Psoas muscle (tissue), 8 donors: ENCODE measurements around the gene TRNP1. TPM values are rescaled to one million over a fixed set of nuclear protein-coding genes. Genes with fewer than 3 reads are reported as not detected.

ENCODE experiments used
- ATAC-seq, 4 donors: fragments of 200-7000 bp; cut with Tn5 transposase; one replicate each; pipeline ENCODE4 v1.9.1; 2020; ENCODE audit warnings: moderate library complexity in 3 of 4, mild to moderate bottlenecking in 2 of 4
- DNase-seq, 2 donors: peaks; one replicate each; pipeline ENCODE4 v3.0.0-alpha.2; 2020
- H3K27ac ChIP-seq: fragments of 200-600 bp; one replicate; pipeline ENCODE4 v1.8.0; 2022
- H3K27me3 ChIP-seq, 3 donors: fragments of 200-600 bp in 1 of 3; one replicate each; pipeline versions ENCODE4 v1.6.1 to v1.8.0; 2013 to 2022; ENCODE audit warnings: low read length in 2 of 3, mild to moderate bottlenecking in 2 of 3, moderate library complexity in 1 of 3; ENCODE audit not compliant: insufficient read depth in 3 of 3
- H3K36me3 ChIP-seq, 2 donors: fragments of 200-600 bp in 1 of 2; one replicate each; pipeline versions ENCODE4 v1.6.1 to v1.8.0; 2013 to 2022; ENCODE audit warnings: low read depth in 1 of 2, mild to moderate bottlenecking in 1 of 2, moderate library complexity in 1 of 2; ENCODE audit not compliant: insufficient read depth in 1 of 2
- H3K4me1 ChIP-seq: fragments of 200-600 bp; one replicate; pipeline ENCODE4 v1.8.0; 2022
- H3K4me3 ChIP-seq: fragments of 200-600 bp; one replicate; pipeline ENCODE4 v1.8.0; 2022; ENCODE audit warnings: mild to moderate bottlenecking
- H3K9me3 ChIP-seq: fragments of 200-600 bp; one replicate; pipeline ENCODE4 v1.8.0; 2022
- WGBS, 3 donors: extraction: QIAGEN DNeasy Blood & Tissue Kit; methylation state at CpG; one replicate each; pipeline versions ENCODE4 v1.1.6 to v1.1.7; 2013; 5-methylcytosine and 5-hydroxymethylcytosine counted together
- intact Hi-C, 2 donors: fragments of 100-400 bp; cut with DNase I; formaldehyde crosslinking; loops; one replicate each; pipeline versions ENCODE4 v1.11.0 to v1.14.2; 2022
- polyA plus RNA-seq, 3 donors: library from polyadenylated mRNA; stranded (reverse); fragments of 200-250 nt; gene quantifications; one replicate each; pipeline ENCODE4 v1.2.3, GENCODE V29; 2013
- total RNA-seq, 4 donors: library from RNA; stranded (reverse); fragmentation: NEBNext Ultra II Directional in 2 of 4; extraction: Animal tissue kit (Norgen Biotek cat#: 25700) in 2 of 4; gene quantifications; one replicate each; pipeline versions ENCODE4 v1.2.1 to v1.2.4, GENCODE V29; 2021 to 2023
- TF ChIP-seq, protein P1 (sequence below): fragments of 200-600 bp; IDR thresholded peaks from one replicate; pipeline ENCODE4 v1.8.0; 2022; ENCODE audit warnings: antibody characterized with exemption
- donor health status: healthy with polysubstance abuse.
- donor health status: DM: no; HTN: no; CAD: no; lungs with moderate emphysema.
- donor health status: Bipolar disorder and iron deficiency.
- donor health status: healthy.
- donor health status: DM: yes; HTN: yes; CAD: no.
- donor health status: DM: no; HTN: no; CAD: no.
- donor health status: DM: no; HTN: no; CAD: no.
- donor health status: DM: yes; HTN: yes; CAD: no.

TRNP1 gene
- total and polyA plus RNA-seq, 7 donors: 0.84 to 3.8 (median 1.6) TPM

DNA sequence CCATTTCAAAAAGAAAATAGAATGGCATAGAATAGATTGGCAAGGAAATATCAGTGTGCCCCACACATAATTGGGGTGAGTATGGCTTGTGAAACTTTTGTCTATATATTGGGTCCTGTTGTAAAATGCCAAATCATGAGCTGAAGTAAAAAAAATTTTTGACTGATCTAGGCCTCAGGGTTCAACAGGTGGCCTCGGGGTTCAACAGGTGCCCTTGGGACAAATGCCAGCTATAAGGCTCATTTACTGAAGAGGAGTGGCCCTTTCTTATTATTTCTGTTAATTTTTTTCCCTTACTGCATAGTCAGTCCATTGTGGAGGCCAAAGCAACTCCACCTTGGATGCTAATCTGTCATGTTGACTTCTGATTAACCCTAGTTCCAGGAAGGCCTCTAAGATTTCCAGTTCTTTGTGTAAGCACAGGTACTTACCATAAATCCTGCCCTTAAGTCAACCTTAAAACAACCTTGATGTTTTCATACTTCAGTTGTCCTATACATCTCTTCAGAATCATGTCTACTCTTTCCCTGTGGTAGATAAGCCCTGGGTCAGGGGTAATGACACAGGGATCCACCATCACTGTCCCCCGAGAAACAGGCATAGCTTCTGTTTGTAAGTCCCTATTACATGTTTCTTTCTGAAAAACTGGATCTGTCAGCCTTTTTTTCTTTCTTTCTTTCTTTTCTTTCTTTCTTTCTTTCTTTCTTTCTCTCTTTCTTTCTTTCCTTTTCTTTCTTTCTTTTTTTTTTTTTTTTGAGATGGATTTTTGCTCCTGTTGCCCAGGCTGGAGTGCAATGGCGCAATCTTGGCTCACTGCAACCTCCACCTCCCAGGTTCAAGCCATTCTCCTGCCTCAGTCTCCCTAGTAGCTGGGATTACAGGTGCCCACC is 16.6 kb upstream of the TRNP1 start:
- no peak overlapping the region for H3K4me3 ChIP-seq
- TF ChIP-seq, protein P1, sequence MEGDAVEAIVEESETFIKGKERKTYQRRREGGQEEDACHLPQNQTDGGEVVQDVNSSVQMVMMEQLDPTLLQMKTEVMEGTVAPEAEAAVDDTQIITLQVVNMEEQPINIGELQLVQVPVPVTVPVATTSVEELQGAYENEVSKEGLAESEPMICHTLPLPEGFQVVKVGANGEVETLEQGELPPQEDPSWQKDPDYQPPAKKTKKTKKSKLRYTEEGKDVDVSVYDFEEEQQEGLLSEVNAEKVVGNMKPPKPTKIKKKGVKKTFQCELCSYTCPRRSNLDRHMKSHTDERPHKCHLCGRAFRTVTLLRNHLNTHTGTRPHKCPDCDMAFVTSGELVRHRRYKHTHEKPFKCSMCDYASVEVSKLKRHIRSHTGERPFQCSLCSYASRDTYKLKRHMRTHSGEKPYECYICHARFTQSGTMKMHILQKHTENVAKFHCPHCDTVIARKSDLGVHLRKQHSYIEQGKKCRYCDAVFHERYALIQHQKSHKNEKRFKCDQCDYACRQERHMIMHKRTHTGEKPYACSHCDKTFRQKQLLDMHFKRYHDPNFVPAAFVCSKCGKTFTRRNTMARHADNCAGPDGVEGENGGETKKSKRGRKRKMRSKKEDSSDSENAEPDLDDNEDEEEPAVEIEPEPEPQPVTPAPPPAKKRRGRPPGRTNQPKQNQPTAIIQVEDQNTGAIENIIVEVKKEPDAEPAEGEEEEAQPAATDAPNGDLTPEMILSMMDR: no peak
- H3K36me3 ChIP-seq: no peaks in the 10 kb centered on the region
- no peak for DNase-seq
- WGBS, 3 donors: 71 to 84% (median 77%) methylated on average over 3 of the region's 3 CpGs
- no peak overlapping the region for H3K27ac ChIP-seq
- intact Hi-C loops: no loop called here
- no peak for ATAC-seq
- peaks cover 0 to 3% (median 0%) of the 10 kb centered on the region in 3 donors for H3K27me3 ChIP-seq
- H3K4me1 ChIP-seq: no peaks in the 10 kb centered on the region
- H3K9me3 ChIP-seq: no peaks in the 10 kb centered on the region

DNA sequence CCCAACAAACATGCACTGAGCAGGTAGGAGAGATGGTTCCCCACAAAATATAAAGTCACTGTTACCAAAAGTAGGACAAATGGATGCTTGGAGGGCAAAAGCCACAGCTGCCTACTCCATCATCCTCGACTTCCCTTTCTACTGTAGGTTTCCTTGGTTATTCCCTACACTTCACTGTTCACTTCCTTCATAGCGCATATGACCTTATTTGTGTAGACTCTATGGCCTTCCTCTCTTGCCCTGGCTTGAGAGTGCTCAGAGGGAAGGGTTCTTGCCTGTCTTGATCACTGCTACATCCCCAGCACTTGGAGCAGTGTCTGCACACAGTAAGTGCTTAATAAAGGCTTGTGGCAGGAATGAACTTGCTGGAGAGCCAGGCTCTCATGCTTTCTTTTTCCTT is 14.6 kb upstream of the TRNP1 start:
- no peaks in the 10 kb centered on the region for H3K9me3 ChIP-seq
- no peak for DNase-seq
- no peak overlapping the region for H3K4me3 ChIP-seq
- TF ChIP-seq, protein P1: no peak
- H3K4me1 ChIP-seq: no peaks in the 10 kb centered on the region
- H3K27ac ChIP-seq: no peak overlapping the region
- 49 to 60% (median 56%) methylated on average over 2 of the region's 2 CpGs for WGBS, 3 donors
- intact Hi-C loops: no loop called here
- no peaks in the 10 kb centered on the region for H3K36me3 ChIP-seq
- H3K27me3 ChIP-seq: peaks cover 0 to 3% (median 0%) of the 10 kb centered on the region in 3 donors
- no peak for ATAC-seq

DNA sequence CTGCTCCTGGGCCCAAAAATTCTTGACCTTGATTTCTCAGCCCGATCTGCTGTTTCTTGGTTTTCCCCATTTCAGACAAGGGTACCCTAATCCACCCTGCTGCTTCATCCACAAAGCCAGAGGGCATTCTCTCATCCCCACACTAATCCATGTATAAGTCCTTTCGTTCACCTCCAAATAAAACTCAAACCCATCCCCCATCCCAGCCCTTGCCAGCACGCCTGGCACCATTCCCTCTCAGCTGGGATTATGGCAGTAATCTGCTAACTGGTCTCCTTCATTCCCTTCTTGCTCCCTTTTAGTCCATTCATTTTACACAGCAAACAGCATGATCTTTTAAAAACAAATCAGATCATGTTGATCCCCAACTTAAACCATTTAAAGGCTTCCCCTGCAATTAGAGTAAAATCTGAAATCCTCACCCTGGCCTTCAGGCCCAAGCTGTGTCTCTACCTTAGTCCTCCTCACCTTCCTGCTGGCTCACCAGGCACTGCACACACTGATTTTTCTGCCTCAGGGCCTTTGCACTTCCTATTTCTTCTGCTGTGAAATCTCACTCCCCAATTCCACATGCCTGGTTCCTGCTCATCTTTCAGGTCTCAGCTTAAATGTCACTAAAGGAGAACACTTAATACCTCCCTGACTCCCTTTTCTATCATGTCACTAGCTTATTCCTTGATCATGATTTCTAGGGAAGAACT is 12.2 kb upstream of the TRNP1 start:
- no peak overlapping the region for H3K4me3 ChIP-seq
- H3K27ac ChIP-seq: no peak overlapping the region
- no peaks in the 10 kb centered on the region for H3K4me1 ChIP-seq
- peaks cover 0 to 7% (median 7%) of the 10 kb centered on the region in 3 donors for H3K27me3 ChIP-seq
- intact Hi-C loops: no loop called here
- H3K36me3 ChIP-seq: no peaks in the 10 kb centered on the region
- ATAC-seq (no peak), DNase-seq (no peak)
- WGBS, 3 donors: 48 to 64% (median 57%) methylated on average over 3 of the region's 3 CpGs
- H3K9me3 ChIP-seq: no peaks in the 10 kb centered on the region
- TF ChIP-seq, protein P1: no peak

DNA sequence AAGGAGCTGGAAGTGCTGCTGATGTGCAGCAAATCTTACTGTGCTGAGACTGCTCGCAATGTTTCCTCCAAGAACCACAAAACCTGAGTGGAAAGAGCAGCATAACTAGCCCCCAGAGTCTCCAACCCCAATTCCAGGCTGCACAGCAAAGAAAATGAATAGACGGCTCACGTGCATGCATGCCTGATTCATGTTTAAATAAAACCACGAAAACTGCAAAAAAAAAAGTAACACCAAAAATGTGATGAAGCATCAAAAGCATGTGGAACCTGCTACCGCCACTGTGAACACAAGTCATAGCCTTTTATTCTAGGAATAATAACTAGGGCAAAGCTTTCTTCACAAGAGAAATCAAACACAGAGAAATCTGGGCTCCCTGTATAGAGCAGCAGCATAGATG is 9.6 kb upstream of the TRNP1 start:
- Histone ChIP-seq H3K4me3 (no peak overlapping the region), H3K36me3 (no peaks in the 10 kb centered on the region), H3K27ac (no peak overlapping the region), H3K4me1 (no peaks in the 10 kb centered on the region), H3K9me3 (no peaks in the 10 kb centered on the region), H3K27me3 (peaks cover 0 to 7% (median 7%) of the 10 kb centered on the region in 3 donors)
- TF ChIP-seq, protein P1: no peak
- DNase-seq: no peak
- intact Hi-C loops: no loop called here
- ATAC-seq: no peak
- 35 to 58% (median 43%) methylated on average over 5 of the region's 5 CpGs for WGBS, 3 donors
